RWPE2 (cell line): ENCODE results near the gene CYB5R3.
A peak's percentile ranks its signal among the peaks of the same experiment; 100 is the strongest.
"Not testable (repeated sequence)": the region's sequence is repeated elsewhere in the genome, so short reads cannot be mapped to it uniquely, and the experiment has no call there.

Experiments used
- ATAC-seq: fragments of 200-7000 bp; cut with Tn5 transposase; 3 replicates; pipeline ENCODE4 v1.9.1; 2021; ENCODE audit warnings: low read depth
- DNase-seq: peaks from one replicate; pipeline ENCODE4 v3.0.0-alpha.2; 2020; ENCODE audit warnings: low spot score
- H3K27ac ChIP-seq: fragments of 450-650 bp; 2 replicates; pipeline ENCODE4 v1.5.1; 2017; ENCODE audit warnings: mild to moderate bottlenecking; ENCODE audit not compliant: poor library complexity, severe bottlenecking
- H3K27me3 ChIP-seq: fragments of 250-450 bp; sonication (Bioruptor Pico); 2 replicates; pipeline ENCODE4 v1.5.1; 2021; ENCODE audit warnings: mild to moderate bottlenecking, moderate library complexity; ENCODE audit not compliant: insufficient read depth, poor library complexity, severe bottlenecking
- H3K36me3 ChIP-seq: fragments of 250-450 bp; sonication (Bioruptor Pico); 2 replicates; pipeline ENCODE4 v1.5.1; 2020; ENCODE audit warnings: low read depth, mild to moderate bottlenecking, moderate library complexity
- H3K4me1 ChIP-seq: fragments of 250-450 bp; sonication (Bioruptor Pico); 2 replicates; pipeline ENCODE4 v1.5.1; 2021; ENCODE audit warnings: mild to moderate bottlenecking, moderate library complexity; ENCODE audit not compliant: insufficient read depth, poor library complexity, severe bottlenecking
- H3K4me3 ChIP-seq: fragments of 250-450 bp; sonication (Bioruptor Pico); 2 replicates; pipeline ENCODE4 v1.5.1; 2021; ENCODE audit warnings: mild to moderate bottlenecking, moderate library complexity; ENCODE audit not compliant: severe bottlenecking
- H3K9me3 ChIP-seq: fragments of 250-450 bp; sonication (Bioruptor Pico); 2 replicates; pipeline ENCODE4 v1.5.1; 2021; ENCODE audit warnings: mild to moderate bottlenecking, moderate library complexity; ENCODE audit not compliant: severe bottlenecking
- CTCF ChIP-seq: fragments of 450-650 bp; IDR thresholded peaks from one replicate; pipeline ENCODE4 v1.5.1; 2017; ENCODE audit warnings: mild to moderate bottlenecking, moderate library complexity; ENCODE audit not compliant: poor library complexity, severe bottlenecking

CYB5R3 gene

GRCh38 chr22:42676059-42676607, 26.9 kb upstream of the CYB5R3 start:
- Histone ChIP-seq H3K4me3 (no peak overlapping the region), H3K27me3 (no peaks in the 10 kb centered on the region), H3K9me3 (no peaks in the 10 kb centered on the region), H3K27ac (no peak overlapping the region), H3K36me3 (no peaks in the 10 kb centered on the region), H3K4me1 (peaks cover 19% of the 10 kb centered on the region)
- DNase-seq (no peak), ATAC-seq (no peak)
- TF ChIP-seq CTCF, result no peak

- H3K9me3 ChIP-seq, result no peaks in the 10 kb centered on the region
- H3K4me3 ChIP-seq, result no peak overlapping the region
- DNase-seq, result no peak
- no peaks in the 10 kb centered on the region for H3K27me3 ChIP-seq
- no peak overlapping the region for H3K27ac ChIP-seq
- no peaks in the 10 kb centered on the region for H3K36me3 ChIP-seq
- TF ChIP-seq CTCF, result no peak
- ATAC-seq, result peak; percentile 25; the same call in 1 of the 3 replicates
- peaks cover 8% of the 10 kb centered on the region for H3K4me1 ChIP-seq
Observed at GRCh38 chr22:42673898-42674401, 24.8 kb upstream of the CYB5R3 start.

- not testable (repeated sequence) for H3K4me1 ChIP-seq, H3K27ac ChIP-seq, H3K9me3 ChIP-seq, H3K27me3 ChIP-seq, H3K36me3 ChIP-seq, DNase-seq, H3K4me3 ChIP-seq, ATAC-seq
Observed at GRCh38 chr22:42673071-42673470, 23.9 kb upstream of the CYB5R3 start.

GRCh38 chr22:42670921-42671709, 21.9 kb upstream of the CYB5R3 start:
- H3K27ac ChIP-seq, result no peak overlapping the region
- no peak overlapping the region for H3K4me3 ChIP-seq
- DNase-seq (no peak), ATAC-seq (peak; percentile 36; the same call in 1 of the 3 replicates)
- no peaks in the 10 kb centered on the region for H3K9me3 ChIP-seq
- no peaks in the 10 kb centered on the region for H3K36me3 ChIP-seq
- no peak for TF ChIP-seq CTCF
- H3K4me1 ChIP-seq, result peaks cover 4% of the 10 kb centered on the region
- no peaks in the 10 kb centered on the region for H3K27me3 ChIP-seq

GRCh38 chr22:42670046-42670445, 20.9 kb upstream of the CYB5R3 start:
- Histone ChIP-seq H3K27ac (no peak overlapping the region), H3K9me3 (no peaks in the 10 kb centered on the region), H3K36me3 (no peaks in the 10 kb centered on the region), H3K4me1 (peaks cover 4% of the 10 kb centered on the region), H3K4me3 (no peak overlapping the region), H3K27me3 (no peaks in the 10 kb centered on the region)
- no peak for DNase-seq
- no peak for TF ChIP-seq CTCF
- ATAC-seq, result no peak

GRCh38 chr22:42666393-42666792, 17.2 kb upstream of the CYB5R3 start:
- not testable (repeated sequence) for H3K4me1 ChIP-seq, H3K4me3 ChIP-seq, H3K27me3 ChIP-seq, H3K9me3 ChIP-seq, DNase-seq, H3K36me3 ChIP-seq, H3K27ac ChIP-seq, ATAC-seq
